Epidermal melanocyte (primary cell): ENCODE measurements around the gene ZFP36L2.

Experiments
- DNase-seq: peaks from one replicate; pipeline ENCODE4 v3.0.0; 2011; ENCODE audit warnings: low spot score; ENCODE audit not compliant: insufficient read length

ZFP36L2 gene

GRCh38 chr2:43188561-43189386 is 37.6 kb downstream of the ZFP36L2 start:
- no peak for DNase-seq

- no peak for DNase-seq
Measured at GRCh38 chr2:43186679-43187374, 39.6 kb downstream of the ZFP36L2 start.

GRCh38 chr2:43186321-43186678 is 40.1 kb downstream of the ZFP36L2 start:
- DNase-seq, result no peak

- no peak for DNase-seq
Measured at GRCh38 chr2:43185146-43185545, 41.3 kb downstream of the ZFP36L2 start.

GRCh38 chr2:43184339-43184895 is 42.0 kb downstream of the ZFP36L2 start:
- DNase-seq, result no peak

- DNase-seq, result no peak
Measured at GRCh38 chr2:43183743-43184142, 42.7 kb downstream of the ZFP36L2 start.

- DNase-seq, result no peak
Measured at GRCh38 chr2:43180897-43181296, 45.5 kb downstream of the ZFP36L2 start.

GRCh38 chr2:43179942-43180341 is 46.5 kb downstream of the ZFP36L2 start:
- DNase-seq, result no peak

- DNase-seq, result no peak
Measured at GRCh38 chr2:43178602-43179542, 47.5 kb downstream of the ZFP36L2 start.

GRCh38 chr2:43178055-43178598 is 48.3 kb downstream of the ZFP36L2 start:
- DNase-seq, result no peak

- no peak for DNase-seq
Measured at GRCh38 chr2:43176449-43176848, 50.0 kb downstream of the ZFP36L2 start.

- DNase-seq, result no peak
Measured at GRCh38 chr2:43175876-43176275, 50.5 kb downstream of the ZFP36L2 start.

GRCh38 chr2:43175020-43175441 is 51.4 kb downstream of the ZFP36L2 start:
- no peak for DNase-seq

GRCh38 chr2:43174368-43174916 is 52.0 kb downstream of the ZFP36L2 start:
- no peak for DNase-seq
